ENCODE results near the gene DROSHA.
"Not testable (repeated sequence)": the region's sequence is repeated elsewhere in the genome, so short reads cannot be mapped to it uniquely, and the experiment has no call there.

Gene DROSHA

DNA sequence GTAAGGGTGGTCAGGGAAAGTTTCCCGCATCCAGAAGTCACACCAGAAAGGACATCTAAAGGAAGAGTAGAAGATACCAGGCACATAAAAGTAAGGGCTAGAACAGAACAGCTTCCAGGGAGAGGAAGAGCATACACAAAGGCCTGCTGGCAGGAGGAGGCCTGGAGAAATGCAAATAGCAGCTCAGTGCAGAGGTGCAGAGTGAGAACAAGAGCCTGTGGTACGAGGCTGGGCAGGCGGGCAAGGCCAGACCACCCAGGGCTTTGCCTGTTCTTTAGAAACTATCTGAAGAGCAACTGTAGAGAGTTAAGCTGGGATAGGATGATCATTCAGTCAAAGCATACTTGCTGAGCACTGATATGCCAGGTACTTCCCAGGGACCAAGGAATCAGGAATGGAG, 115.3 kb downstream of the DROSHA start:
- DNase-seq (ENCODE audit: low read depth in 2 of 2) = no peak

DNA sequence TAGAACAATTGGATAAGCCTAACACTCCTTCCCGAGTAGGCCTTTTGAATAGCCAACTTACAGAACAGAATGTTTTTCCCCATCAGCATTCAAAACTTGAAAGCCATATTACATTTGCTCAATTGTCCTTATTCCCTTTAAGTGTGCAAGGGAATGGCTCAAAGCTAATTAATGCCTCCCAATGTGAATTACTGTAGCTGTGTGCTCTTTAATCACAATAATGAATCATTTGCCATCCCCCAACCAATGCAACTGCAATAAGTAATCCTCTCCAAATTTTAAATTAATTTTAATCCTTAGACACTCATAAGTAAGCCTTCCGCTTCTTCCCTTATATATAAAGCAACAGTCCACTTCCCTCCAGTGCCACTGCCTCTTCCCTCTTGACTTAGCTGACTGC, 115.9 kb downstream of the DROSHA start:
- no peak for DNase-seq (ENCODE audit: low read depth in 2 of 2)

DNA sequence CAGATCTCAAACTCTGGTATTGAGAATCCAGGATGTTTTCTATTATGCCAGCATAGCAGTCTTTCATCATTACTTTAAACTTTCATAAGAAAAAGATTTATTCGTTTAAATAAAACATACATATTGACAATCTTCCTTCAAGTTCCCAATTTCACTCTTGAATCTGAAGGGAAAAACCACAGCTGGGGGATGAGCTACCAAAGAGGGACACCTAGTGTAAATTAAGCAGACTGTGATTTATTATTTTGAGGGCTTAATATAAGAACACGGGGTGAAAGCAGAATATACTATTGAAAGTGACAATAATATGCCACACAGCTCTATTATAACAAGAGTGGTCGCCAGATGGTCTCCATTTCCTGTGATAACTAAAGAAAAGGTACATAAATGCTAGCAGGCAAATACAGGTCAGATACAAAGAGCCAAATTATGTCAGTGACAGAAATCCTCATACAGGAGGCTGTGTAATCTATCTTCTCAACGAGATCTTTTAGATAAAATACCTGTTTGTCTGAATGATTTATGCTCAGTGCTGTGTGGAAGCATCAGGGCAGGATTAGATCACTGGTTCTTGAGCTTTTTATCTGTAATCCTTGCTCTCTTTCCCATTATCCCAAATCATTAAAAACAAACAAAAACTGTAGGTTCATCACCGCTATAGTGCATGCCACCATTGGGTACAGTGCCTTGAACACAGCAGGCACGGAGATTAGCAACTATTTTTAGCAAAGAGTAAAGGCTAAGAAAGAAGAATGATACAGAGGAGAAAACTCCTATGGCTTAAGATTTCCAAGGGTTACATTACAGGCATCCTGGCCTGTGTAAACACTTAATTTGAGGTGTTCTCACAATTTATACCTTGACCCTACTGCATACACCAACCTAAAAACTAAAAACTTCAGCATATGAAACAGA, 116.6 kb downstream of the DROSHA start:
- no peak for DNase-seq (ENCODE audit: low read depth in 2 of 2)

DNA sequence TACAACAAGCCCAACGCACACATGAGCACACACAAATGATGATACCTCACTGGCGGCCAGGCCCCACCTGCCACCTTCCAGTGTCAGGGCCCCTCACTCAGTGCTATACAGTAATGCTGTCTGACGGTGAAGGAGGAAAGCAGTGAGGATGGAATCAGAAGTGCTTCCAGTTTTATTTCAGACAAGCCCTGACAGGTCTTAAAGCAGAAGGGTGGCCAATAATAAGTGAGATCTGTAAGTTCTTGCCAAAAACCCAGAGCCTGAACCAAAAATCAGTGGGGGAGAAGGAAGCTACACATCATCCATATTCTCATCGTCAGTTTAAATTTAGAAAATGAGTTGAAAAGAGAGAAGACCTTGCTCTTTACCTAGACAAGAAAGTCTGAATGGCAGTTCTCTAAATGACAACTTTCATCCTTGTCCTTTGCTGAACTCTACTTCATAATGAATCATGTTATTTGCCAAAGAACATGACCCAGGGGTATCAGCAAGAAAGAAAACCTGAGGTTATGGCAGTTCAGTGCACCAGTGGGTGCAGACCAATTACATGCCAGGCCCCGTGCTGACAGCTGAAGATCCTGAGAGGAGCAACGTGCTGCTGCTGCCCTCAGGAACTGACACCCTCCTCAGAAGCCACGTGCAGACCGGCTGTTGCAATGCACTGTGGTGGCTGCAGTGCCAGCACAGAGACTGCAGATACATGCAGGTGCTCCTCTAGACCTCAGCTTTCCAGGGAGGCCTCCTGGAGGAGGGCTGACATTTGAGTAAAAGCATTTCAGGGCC, 118.7 kb downstream of the DROSHA start:
- peak in 1 of 2 donors; percentile 17 for DNase-seq (ENCODE audit: low read depth in 2 of 2)

DNA sequence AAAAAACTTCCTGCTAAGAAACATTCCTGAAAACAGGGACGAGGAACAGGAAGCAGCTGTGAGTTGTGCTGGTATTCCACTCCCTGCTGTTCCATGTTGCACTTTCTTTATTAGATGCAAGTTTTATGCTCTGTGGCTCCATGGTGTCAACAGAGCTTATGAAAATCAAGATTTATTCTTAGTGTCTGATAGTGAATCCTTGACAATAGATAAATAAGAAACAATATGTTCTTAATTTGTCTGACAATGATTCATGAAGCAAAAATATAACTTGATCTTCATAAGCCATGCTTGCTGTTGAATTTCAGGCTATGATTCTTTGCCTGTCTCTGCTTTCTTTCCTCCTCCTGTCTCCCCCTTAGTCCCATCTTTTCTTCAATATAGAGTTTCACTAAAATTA, 119.6 kb downstream of the DROSHA start:
- no peak for DNase-seq (ENCODE audit: low read depth in 2 of 2)

DNA sequence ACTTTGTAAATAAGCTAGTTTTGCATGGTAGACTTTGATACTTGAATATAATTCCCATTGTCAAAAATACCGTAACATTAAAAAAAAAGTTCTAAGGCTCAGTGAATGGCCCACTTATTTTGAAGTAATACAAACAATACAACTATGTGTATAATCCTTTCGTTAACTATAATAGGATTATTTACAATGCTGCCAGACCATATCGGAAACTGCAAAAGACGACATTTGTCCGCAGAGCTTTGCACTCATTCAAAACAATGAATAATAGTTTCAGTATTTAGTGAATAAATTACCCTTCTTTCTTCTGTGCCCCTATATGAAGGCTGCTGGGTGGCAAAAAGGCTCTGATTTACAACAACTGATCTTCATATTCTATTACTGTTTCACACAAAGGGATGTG, 121.8 kb downstream of the DROSHA start:
- no peak for DNase-seq (ENCODE audit: low read depth in 2 of 2)

DNA sequence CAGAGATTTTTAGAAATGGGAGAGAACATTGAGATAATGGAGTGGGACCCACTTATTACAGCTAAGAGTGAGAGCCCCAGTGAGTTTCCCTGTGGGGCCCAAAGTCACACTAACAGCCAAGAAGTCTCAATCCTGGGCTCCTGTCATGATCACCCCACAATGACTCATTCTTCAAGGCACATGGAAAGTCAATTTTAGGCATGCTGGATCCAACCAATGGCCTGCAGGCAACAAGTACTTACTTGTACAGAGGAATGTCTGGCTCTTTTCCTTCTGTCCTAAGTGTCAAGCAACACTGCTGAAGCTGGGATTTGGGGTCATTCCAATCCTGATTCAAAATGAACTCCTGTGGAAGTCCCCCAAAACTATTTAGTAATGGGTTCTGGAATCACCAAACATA, 123.1 kb downstream of the DROSHA start:
- DNase-seq (ENCODE audit: low read depth in 2 of 2) = no peak

DNA sequence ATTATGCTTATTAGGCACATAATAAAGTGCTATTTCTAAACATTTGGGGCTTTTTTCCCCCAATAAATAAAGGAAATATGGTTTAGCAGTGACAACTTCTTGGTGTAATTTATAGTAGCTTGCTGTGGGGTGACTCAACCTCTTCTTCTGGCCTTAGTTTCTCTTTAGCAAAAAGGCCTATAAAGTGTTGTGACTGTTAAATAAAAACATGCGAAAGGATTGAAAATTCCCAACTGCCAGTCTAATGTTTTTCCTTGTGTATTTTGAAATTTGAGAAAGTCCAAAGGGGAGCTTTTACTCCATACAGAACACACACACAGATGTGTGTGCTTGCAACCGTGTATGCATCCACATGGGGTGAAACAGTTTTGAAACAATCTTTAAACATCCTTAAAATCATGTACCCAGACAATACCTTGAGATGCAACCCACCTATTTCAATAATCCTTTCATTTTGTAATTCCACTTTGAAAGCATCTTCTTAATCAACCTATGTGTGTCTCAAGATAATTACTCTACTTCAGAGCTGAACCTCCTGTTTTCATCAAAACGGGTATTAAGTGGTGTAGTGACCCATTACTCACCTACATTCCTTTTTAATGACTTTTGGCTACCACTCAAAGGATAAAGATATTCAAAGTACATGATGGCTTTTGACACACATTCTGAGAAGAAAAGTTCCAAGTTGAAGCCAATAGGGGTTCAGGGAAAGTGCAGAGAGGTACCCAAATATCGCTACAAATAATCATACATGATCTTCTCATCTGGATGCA, 123.8 kb downstream of the DROSHA start:
- DNase-seq (ENCODE audit: low read depth in 2 of 2) = no peak

DNA sequence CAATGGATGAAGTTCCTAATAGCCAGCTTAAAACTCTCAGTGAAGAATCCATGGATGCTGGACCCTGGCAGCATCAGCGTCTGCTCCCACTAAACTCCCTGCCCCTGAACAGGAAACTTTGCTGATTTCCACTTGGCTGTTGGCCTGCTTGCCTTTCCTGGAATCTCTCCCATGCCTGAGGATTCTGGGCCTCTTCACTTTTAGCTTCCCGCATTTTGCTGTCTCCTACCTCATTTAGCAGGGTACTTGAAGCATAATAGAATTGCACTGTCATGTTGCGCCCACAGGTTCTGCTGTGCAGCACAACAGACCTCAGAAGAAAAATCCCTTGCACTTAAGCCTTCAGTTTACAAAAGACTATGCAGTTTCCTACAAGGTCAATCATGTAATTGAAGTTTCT, 127.6 kb downstream of the DROSHA start:
- DNase-seq (ENCODE audit: low read depth in 2 of 2) = no peak

DNA sequence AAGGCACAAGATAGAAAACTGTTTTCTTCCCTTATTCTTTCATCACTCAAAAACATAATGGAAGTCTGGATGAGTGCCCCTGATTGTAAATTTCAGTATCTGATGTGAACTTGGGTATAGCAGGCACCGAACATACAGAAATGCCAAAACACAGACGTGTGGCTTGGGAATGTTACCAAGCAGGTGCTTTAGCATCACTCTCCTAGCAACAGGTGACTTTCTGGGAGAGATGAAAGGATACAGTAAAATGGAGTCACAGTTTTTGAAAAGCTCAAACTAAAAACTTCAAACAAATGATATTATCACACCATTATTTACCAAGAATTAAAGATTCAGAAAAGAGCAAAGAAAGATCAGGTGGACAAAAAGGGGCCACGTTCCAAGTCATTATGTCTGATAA, 130.2 kb downstream of the DROSHA start:
- DNase-seq (ENCODE audit: low read depth in 2 of 2) = no peak

DNA sequence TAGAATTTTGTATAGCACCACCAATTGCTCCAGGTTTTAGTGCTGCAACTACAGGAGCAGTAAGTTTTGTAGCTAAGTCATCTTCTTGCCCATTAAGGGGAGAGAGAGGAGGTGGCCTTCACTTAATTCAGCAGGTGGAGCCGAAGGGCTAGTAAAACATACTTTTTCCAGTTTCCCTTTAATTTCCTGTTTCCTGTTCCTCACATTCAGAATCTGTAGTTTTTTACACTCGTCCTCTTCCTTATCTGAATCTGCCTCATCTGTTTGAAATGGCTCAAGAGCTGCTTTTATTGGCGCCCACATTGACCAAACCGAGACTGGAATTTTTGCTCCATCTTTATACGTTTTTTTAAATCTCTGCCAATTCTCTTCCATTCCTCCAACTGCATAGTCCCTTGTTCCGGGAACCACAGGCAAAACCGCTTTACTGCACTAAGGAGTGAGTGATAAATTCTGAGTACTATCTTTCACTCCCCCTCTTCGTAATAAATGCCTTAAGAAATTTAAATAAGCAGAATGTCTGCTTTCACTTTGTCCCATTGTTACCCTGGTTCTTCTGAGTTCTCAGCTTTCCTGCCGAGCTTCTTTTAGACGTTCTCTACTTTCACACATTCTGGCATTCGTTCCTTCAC, 133.9 kb downstream of the DROSHA start:
- no peak for DNase-seq (ENCODE audit: low read depth in 2 of 2)

DNA sequence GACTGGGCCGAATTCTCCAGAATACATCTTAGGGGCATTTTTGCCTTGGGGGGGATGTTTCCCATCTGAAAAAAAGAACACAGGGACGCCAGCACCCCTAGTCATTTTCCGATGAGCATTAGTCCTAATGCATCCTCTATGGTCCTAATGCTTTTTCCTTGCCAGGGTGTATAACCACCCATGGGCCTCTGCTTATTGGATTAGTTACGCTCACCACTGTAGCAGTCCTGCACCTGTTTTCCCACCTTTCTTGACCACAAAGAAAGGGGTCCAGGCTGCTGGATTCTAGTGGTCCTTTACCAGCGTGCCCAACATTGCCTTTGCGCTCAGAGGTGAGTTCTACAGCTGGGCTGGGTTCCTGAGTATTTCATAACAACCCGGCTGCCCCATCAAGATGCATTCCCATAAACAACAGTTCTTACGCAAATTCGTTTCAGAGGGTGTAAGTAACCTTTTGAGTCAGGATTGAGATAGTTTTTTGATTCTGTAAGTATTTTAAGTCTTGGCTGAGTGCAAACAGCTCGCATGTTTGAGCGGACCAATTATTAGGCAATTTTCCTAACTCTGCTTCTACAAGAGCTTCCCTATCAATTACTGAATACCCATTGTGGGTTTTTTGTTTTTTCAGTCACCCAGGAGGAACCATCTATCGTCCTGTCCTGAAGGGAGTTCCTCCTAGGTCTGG, 135.1 kb downstream of the DROSHA start:
- no peak for DNase-seq (ENCODE audit: low read depth in 2 of 2)

DNA sequence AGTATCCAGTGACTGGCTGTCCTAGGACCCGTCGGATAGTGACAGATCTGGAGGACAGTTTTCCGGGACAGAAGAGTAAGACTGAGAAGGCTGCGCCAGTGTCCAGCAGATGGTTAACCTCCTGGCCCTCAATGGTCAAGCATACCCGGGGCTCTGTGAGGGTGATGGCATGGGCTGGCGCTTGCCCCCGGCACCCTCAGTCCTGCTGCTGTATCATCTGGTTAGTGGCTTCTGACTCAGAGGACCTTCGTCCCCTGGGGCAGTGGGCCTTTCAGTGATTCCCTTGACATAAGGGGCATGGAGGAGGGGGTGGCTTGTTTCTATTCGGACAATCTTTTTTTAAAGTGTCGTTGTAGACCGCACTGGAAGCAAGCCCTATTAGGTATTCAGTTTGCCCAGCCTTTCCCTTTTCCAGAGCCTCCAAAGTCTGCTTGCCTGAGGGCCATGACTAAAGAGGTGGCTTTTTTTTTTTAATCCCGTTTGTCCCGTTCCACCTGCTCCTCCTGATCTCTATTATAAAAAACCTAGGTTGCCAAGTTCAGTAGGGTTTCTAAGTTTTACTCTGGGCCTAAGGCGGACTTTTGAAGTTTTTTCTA, 136.3 kb downstream of the DROSHA start:
- not testable (repeated sequence) for DNase-seq (ENCODE audit: low read depth in 2 of 2)

DNA sequence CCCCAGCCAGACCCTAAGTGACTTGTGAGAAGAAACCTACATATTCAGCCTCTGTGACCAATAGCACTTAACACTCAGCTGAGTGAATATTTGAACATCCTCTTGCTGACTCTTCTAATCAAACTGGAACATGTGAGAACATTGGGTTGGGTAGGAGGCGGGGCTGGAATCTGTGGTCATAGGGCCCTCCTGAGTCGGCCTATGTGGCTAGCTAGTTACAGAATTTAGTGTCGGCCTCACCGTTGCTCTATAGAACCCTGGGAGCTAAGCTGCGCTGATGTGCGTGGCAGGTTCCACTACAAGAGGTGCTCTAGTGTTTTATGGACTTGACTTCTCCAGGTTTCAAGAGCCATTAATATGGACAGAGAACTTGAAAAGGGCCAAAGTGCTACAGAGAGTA, 138.8 kb downstream of the DROSHA start:
- DNase-seq (ENCODE audit: low read depth in 2 of 2) = no peak

DNA sequence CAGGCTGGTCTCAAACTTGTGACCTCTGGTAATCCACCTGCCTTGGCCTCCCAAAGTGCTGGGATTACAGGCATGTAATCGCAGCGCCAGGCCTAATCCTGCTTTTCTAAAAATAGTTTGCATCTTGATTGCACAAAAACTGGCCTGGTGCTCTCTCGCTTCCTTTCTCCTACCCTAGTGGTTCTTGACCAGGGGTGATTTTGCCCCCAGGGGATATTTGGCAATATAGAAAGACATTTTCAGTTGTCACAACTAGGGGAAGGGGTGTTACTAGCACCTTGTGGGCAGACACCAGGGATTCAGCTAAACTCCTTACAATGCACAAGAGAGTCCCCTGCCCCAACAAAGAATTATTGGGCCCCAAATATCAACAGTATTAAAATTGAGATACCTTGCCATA, 139.8 kb downstream of the DROSHA start:
- no peak for DNase-seq (ENCODE audit: low read depth in 2 of 2)

DNA sequence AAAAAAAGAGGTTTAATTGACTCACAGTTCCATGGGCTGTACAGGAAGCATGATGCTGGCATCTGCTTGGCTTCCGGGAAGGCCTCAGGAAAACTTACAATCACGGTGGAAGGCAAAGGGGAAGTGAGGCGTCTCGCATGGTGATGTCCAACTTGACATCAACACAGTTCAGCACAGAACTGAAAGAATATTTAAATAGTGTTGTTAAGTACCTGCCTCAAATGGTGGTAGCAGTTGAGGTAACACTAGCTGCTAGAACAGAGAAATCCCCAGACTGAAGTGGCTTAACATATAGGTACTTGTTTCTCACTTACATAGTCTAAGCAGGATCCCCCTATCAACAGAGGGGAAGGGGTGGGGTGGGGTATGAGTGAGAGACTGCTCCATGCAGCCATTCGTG, 141.6 kb downstream of the DROSHA start:
- no peak for DNase-seq (ENCODE audit: low read depth in 2 of 2)

DNA sequence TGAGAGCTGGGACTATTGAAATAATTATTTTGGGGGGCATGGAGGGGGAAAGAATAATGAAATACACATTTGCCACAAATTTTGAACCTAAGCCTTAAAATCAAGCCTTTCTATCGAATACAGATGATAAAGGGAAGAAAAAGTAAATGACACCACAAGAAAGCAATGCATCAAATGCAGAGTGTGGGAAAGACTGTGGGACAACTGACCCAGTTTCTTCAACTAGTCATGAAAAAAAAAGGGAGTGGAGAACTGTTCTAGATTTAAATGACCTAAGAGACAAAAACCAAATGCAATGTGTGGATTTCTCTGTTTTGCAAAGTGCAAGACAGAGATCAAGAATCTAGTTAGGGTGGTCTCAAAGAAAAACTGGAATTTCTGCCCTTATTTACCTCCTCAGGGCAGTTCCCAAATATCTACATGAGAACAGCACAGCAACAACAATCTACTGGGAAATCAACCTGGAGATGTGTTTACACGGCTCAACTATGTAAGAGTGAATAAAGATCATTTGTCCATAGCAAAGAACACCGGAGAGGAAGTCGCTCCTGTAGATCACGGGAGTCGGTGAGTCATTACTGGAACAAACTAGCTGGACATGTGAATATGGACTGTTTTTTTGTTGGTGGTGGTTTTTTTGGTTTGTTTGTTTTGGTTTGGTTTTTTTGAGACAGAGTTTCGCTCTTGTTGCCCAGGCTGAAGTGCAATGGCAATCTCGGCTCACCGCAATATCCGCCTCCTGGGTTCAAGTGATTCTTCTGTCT, 145.9 kb downstream of the DROSHA start:
- DNase-seq (ENCODE audit: low read depth in 2 of 2) = no peak

DNA sequence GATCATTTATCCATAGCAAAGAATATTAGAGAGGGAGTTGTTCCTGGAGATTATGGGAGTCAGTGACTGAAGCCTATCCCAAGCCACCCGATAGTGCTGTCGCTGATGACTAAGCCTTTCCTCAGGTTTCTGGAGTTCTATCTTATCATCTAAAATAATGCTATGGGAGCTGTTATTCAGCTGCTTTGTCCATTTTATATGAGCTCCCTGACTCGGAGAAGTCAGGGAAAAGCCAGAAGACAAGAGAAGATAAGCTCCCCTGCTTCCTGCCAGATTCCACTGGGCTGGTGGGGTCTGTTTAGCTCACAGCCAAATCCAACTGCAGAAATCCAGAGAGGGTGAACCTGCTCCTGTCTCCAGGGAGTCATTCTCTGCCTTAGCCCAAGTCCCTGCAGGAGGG, 148.2 kb downstream of the DROSHA start:
- no peak for DNase-seq (ENCODE audit: low read depth in 2 of 2)

DNA sequence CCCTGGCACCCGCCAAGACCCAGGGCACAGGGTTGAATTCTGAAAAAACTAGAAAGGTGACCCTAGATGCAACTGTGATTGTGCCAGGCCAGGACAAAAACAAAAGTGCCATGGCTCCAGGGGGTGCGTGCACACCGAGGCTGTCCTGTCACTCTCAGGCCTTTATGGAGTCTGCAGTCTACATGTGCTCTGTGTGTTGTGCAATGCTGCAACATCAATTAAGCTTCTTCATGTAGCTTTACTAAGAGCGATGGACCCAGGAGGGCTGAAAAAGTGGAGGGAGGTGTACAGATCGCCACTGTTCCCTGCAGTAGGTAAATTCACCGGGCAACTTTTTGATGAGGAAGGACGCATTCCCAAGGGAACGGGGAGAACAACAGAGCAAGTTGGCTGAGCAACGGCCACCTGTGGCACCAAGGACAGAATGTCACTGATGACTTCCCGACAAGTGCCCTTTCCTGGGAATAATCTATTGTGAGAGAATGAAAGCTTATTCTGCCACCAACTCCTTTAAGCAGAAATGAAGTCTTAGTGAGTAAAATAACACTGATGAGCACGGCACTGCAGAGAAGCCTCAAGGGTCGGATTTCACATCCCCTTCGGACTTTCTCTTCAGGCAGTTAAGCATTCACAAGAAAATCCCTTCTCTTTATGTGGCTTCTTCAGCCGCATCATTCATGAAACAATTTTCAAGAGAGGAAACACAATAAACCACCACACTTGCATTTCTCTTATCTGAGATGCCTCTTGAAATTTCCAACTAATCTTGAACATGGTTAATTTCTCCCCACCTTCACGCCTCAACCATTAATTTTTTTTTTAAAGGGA, 149.6 kb downstream of the DROSHA start:
- no peak for DNase-seq (ENCODE audit: low read depth in 2 of 2)
